K562 (cell line): Measurements from ENCODE around the gene RPL35. TPM values are rescaled to one million over a fixed set of nuclear protein-coding genes. Genes with fewer than 3 reads are reported as not detected.

ENCODE experiments used
- ATF4 ChIP-seq: fragments of 450-650 bp; formaldehyde crosslinking; IDR thresholded peaks from 2 replicates; pipeline ENCODE4 v1.4.0; 2022; ENCODE audit warnings: mild to moderate bottlenecking, moderate library complexity
- BACH1 ChIP-seq: fragments of 200-800 bp; sonication (Bioruptor generic); IDR thresholded peaks from 2 replicates; pipeline ENCODE4 v1.6.1; 2016; ENCODE audit warnings: missing genetic modification characterization, missing compliant biosample characterization
- EHMT2 ChIP-seq: fragments of 450-650 bp; IDR thresholded peaks from 2 replicates; pipeline ENCODE4 v1.6.1; 2018; ENCODE audit warnings: antibody characterized with exemption
- ERF ChIP-seq: fragments of 450-650 bp; formaldehyde crosslinking; IDR thresholded peaks from 2 replicates; pipeline ENCODE4 v1.4.0; 2020; ENCODE audit warnings: mild to moderate bottlenecking, mixed read lengths
- FIP1L1 ChIP-seq: fragments of 200-400 bp; formaldehyde crosslinking; IDR thresholded peaks from 2 replicates; pipeline ENCODE4 v1.6.1; 2018; ENCODE audit warnings: mild to moderate bottlenecking, low read depth, low read length; ENCODE audit not compliant: poor library complexity, severe bottlenecking
- HMGN3 ChIP-seq: IDR thresholded peaks from 2 replicates; pipeline ENCODE4 v1.6.1; 2011; ENCODE audit warnings: borderline replicate concordance, low read depth, mild to moderate bottlenecking, mixed read lengths, low read length; ENCODE audit not compliant: insufficient read length; ENCODE audit errors: extremely low read depth
- HOXB6 ChIP-seq: fragments of 250-450 bp; sonication (Bioruptor Pico); IDR thresholded peaks from 2 replicates; pipeline ENCODE4 v1.5.1; 2022; ENCODE audit warnings: mild to moderate bottlenecking, borderline replicate concordance
- KHSRP ChIP-seq: fragments of 450-650 bp; IDR thresholded peaks from 2 replicates; pipeline ENCODE4 v1.6.1; 2017
- LARP7 ChIP-seq: fragments of 450-650 bp; IDR thresholded peaks from 2 replicates; pipeline ENCODE4 v1.6.1; 2016
- MEF2D ChIP-seq: conservative IDR thresholded peaks from 2 replicates; pipeline ENCODE4 v1.6.1; 2016; ENCODE audit warnings: low read depth, missing genetic modification characterization, missing compliant biosample characterization
- MNT ChIP-seq, 2 experiments: fragments of 450-650 bp; conservative IDR thresholded peaks; 2 replicates each; pipeline ENCODE4 v1.6.1; 2017; ENCODE audit warnings: mild to moderate bottlenecking in 2 of 2, moderate library complexity in 2 of 2
- NCOA4 ChIP-seq: fragments of 450-650 bp; IDR thresholded peaks from 2 replicates; pipeline ENCODE4 v1.6.1; 2018; ENCODE audit warnings: mild to moderate bottlenecking; ENCODE audit not compliant: partially characterized antibody
- PCBP2 ChIP-seq: fragments of 200-400 bp; formaldehyde crosslinking; IDR thresholded peaks from 2 replicates; pipeline ENCODE4 v1.6.1; 2018; ENCODE audit warnings: low read length, low read depth, mild to moderate bottlenecking, moderate library complexity; ENCODE audit not compliant: poor library complexity, severe bottlenecking
- PHF21A ChIP-seq: fragments of 450-650 bp; IDR thresholded peaks from 2 replicates; pipeline ENCODE4 v1.6.1; 2017; ENCODE audit warnings: low read depth, borderline replicate concordance
- PML ChIP-seq: IDR thresholded peaks from 2 replicates; pipeline ENCODE4 v1.6.1; 2012; ENCODE audit warnings: low read length, inconsistent platforms
- RNF219 ChIP-seq: fragments of 250-450 bp; sonication (Bioruptor Pico); IDR thresholded peaks from 2 replicates; pipeline ENCODE4 v1.5.0; 2022; ENCODE audit warnings: mild to moderate bottlenecking
- SAFB2 ChIP-seq: fragments of 200-400 bp; formaldehyde crosslinking; IDR thresholded peaks from 2 replicates; pipeline ENCODE4 v1.6.1; 2018; ENCODE audit warnings: borderline replicate concordance, low read length, low read depth, moderate library complexity; ENCODE audit not compliant: severe bottlenecking
- SRSF9 ChIP-seq: fragments of 200-400 bp; formaldehyde crosslinking; IDR thresholded peaks from 2 replicates; pipeline ENCODE4 v1.6.1; 2017; ENCODE audit warnings: low read depth, low read length, borderline replicate concordance
- TSHZ1 ChIP-seq: fragments of 250-450 bp; sonication (Bioruptor Pico); IDR thresholded peaks from 2 replicates; pipeline ENCODE4 v1.4.0; 2020; ENCODE audit warnings: mild to moderate bottlenecking, moderate library complexity
- ZKSCAN3 ChIP-seq: fragments of 250-450 bp; sonication (Bioruptor Pico); IDR thresholded peaks from 2 replicates; pipeline ENCODE4 v1.4.0; 2020
- ZNF24 ChIP-seq: fragments of 450-650 bp; IDR thresholded peaks from 2 replicates; pipeline ENCODE4 v1.6.1; 2016
- polyA plus RNA-seq, 8 experiments: library from polyadenylated mRNA; depleted of rRNA in 4 of 8; stranded (reverse) in 5 of 8; unstranded in 3 of 8; fragments of >200 nt; fragmentation: Nextera tagmentation in 2 of 8; fragmentation: Illumina TruSeq in 1 of 8; extraction: Ambion mirVana in 2 of 8; extraction: Trizol in 1 of 8; gene quantifications; 2 replicates each; pipeline versions ENCODE4 v1.2.1 to v1.2.3, GENCODE V29; 2011 to 2014; ENCODE audit warnings: inconsistent platforms in 1 of 8, missing spikeins in 1 of 8
- total RNA-seq, 7 experiments: library from RNA; depleted of rRNA in 6 of 7; stranded (reverse); fragments of >200 nt in 6 of 7; fragmentation: Illumina TruSeq in 2 of 7; extraction: Trizol in 2 of 7; gene quantifications; 2 replicates each; pipeline versions ENCODE4 v1.2.1 to v1.2.3, GENCODE V29; 2011 to 2021; ENCODE audit warnings: low replicate concordance in 1 of 7

Gene RPL35
- total and polyA plus RNA-seq, 9 of the 15 experiments (the other 6 are each of a cell fraction or from before 2014, with no cell fraction given): 1,755 to 5,101 (median 3,405) TPM

GRCh38 chr9:124861342-124862229 lies at the start of gene RPL35, which contains the start of gene ARPC5L (continued):
- TF ChIP-seq RNF219: no peak
- no peak for TF ChIP-seq LARP7
- no peak for TF ChIP-seq MNT (conservative IDR thresholded peaks at IDR 0.05)
- TF ChIP-seq MEF2D (tag): no peak
- TF ChIP-seq SAFB2: no peak
- TF ChIP-seq FIP1L1: peak; percentile 92
- TF ChIP-seq HOXB6 (CRISPR knock-in tag): no peak
- no peak for TF ChIP-seq PHF21A
- TF ChIP-seq PML: peak; percentile 68; the same call in 1 of the 2 replicates
- no peak for TF ChIP-seq SRSF9
- TF ChIP-seq NCOA4: no peak
- TF ChIP-seq EHMT2: no peak
- no peak for TF ChIP-seq KHSRP
- no peak for TF ChIP-seq ATF4 (CRISPR knock-in tag)
- TF ChIP-seq HMGN3: peak; percentile 94
- no peak for TF ChIP-seq BACH1 (tag)
- TF ChIP-seq ZKSCAN3: no peak
- peak; percentile 39 for TF ChIP-seq PCBP2
- TF ChIP-seq ZNF24: peak; percentile 97
- no peak for TF ChIP-seq TSHZ1
- TF ChIP-seq ERF (CRISPR knock-in tag): no peak
